ENCODE measurements around the gene VRK1. TPM values are rescaled to one million over a fixed set of nuclear protein-coding genes. Genes with fewer than 3 reads are reported as not detected.

The VRK1 gene
- polyA plus RNA-seq, 1 experiment, result 3.7 TPM

DNA sequence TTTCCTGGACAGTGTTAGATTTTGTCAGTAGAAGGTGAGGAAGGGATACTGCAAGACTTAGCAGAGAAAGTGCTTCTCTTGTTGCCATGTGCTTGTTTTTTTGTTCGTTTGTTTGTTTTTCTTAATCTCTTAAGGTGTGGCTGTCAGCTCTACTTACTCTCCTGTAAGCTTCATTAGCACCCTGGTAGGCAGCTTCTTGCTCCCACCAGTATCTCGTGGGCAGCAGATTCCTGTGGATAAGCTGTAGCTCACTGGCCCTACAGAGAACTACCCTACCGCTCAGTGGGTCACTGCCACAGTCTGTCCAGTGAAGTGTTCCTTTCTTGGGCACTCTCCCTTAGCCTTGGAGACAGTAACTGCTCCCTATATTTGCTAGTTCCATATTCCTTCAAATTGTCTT is 30.1 kb downstream of the VRK1 start:
- ChIA-PET CTCF (interaction anchor here (1.1 to 1.3 kb wide), 3 partner anchors 26 to 27 kb away, joined by 3 read pairs; no protein-coding TSS in a partner anchor), POLR2A (no interaction called here)
- DNase-seq (ENCODE audit: low read depth), result no peak
- H3K27me3 ChIP-seq (ENCODE audit: control insufficient read depth, insufficient read depth, low read length), result no peaks in the 10 kb centered on the region
- no peak overlapping the region for H3K4me3 ChIP-seq (ENCODE audit: low read depth, low read length)
- no peaks in the 10 kb centered on the region for H3K36me3 ChIP-seq (ENCODE audit: control insufficient read depth, insufficient read depth, low read length)
- TF ChIP-seq, protein P1, sequence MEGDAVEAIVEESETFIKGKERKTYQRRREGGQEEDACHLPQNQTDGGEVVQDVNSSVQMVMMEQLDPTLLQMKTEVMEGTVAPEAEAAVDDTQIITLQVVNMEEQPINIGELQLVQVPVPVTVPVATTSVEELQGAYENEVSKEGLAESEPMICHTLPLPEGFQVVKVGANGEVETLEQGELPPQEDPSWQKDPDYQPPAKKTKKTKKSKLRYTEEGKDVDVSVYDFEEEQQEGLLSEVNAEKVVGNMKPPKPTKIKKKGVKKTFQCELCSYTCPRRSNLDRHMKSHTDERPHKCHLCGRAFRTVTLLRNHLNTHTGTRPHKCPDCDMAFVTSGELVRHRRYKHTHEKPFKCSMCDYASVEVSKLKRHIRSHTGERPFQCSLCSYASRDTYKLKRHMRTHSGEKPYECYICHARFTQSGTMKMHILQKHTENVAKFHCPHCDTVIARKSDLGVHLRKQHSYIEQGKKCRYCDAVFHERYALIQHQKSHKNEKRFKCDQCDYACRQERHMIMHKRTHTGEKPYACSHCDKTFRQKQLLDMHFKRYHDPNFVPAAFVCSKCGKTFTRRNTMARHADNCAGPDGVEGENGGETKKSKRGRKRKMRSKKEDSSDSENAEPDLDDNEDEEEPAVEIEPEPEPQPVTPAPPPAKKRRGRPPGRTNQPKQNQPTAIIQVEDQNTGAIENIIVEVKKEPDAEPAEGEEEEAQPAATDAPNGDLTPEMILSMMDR (IDR thresholded peaks at IDR 0.05; ENCODE audit: insufficient read depth, low read depth, low read length), result no peak

DNA sequence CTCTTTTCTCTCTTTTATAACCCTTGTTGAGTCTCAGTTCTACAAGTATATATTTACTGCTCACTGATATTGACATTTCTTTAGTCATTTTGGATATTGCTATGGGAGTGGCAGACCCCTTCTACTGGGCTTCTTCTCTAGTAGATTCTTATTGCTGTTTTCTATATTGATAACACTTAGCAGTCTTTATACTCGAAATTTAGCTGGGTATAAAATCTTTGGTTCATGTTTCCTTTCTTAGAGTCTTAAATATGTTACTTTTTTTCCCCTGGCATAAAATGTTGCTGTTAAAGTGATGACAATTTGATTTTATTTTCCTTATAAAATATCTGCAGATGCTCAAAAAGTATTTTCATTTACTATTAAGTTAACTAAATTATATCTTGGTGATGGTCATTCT is 32.6 kb downstream of the VRK1 start:
- Histone ChIP-seq H3K27me3 (ENCODE audit: control insufficient read depth, insufficient read depth, low read length) (no peaks in the 10 kb centered on the region), H3K4me3 (ENCODE audit: low read depth, low read length) (no peak overlapping the region), H3K36me3 (ENCODE audit: control insufficient read depth, insufficient read depth, low read length) (no peaks in the 10 kb centered on the region)
- ChIA-PET POLR2A (no interaction called here), CTCF (interaction anchor here (0.8 kb wide), 1 partner anchor 19 kb away, joined by 4 read pairs; no protein-coding TSS in a partner anchor)
- TF ChIP-seq, protein P1 (IDR thresholded peaks at IDR 0.05; ENCODE audit: insufficient read depth, low read depth, low read length), result no peak
- DNase-seq (ENCODE audit: low read depth), result no peak

DNA sequence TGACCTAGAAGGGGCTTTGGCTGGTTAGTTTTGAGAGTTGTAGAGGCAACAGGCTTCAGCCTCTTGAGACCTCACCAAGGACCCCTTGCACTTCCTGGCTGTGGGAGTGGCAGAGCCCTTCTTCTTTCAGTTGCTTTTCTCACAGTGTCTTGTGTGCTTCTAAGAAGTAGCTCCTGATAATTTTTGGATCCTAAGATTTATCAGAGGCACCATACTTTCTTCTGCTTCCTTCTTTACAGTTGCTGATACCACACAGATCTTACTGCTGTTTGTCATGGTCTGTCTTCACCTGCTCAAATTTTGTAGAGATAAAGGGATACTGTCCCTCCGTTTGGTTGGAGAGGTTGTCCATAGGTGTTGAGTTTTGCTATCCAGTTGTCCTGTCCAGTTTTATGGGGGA is 33.8 kb downstream of the VRK1 start:
- Histone ChIP-seq H3K36me3 (ENCODE audit: control insufficient read depth, insufficient read depth, low read length) (no peaks in the 10 kb centered on the region), H3K4me3 (ENCODE audit: low read depth, low read length) (no peak overlapping the region), H3K27me3 (ENCODE audit: control insufficient read depth, insufficient read depth, low read length) (no peaks in the 10 kb centered on the region)
- ChIA-PET POLR2A (interaction anchor here (0.6 kb wide), 2 partner anchors 91 to 254 kb away, joined by 3 read pairs; no protein-coding TSS in a partner anchor), CTCF (interaction anchor here (1.1 to 2.4 kb wide), 2 partner anchors 22 to 32 kb away, joined by 3 to 7 read pairs; no protein-coding TSS in a partner anchor)
- TF ChIP-seq, protein P1 (IDR thresholded peaks at IDR 0.05; ENCODE audit: insufficient read depth, low read depth, low read length), result no peak
- DNase-seq (ENCODE audit: low read depth), result no peak

DNA sequence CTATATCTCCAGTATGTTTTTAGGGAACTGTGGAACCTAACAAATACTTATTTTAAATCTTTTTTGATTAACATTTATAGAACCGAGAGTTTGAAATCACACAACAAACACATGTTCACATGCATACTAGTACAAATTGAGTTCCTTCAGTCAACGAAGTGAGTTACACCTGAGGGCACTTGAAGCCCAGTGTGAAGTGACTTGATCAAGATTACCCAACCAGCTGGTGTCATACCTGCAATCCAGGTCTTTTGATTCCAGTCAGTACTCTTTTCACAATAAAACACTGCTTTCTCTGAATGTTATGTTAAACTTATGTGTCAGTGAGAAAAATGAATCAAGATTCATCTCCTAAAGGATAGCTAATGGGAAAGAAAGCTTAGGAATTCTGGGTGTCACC is 35.2 kb downstream of the VRK1 start:
- CTCF ChIA-PET, result interaction anchor here (0.8 to 2.4 kb wide), 3 partner anchors 18 to 24 kb away, joined by 3 to 7 read pairs (median 4); no protein-coding TSS in a partner anchor
- POLR2A ChIA-PET, result no interaction called here
- TF ChIP-seq, protein P1 (IDR thresholded peaks at IDR 0.05; ENCODE audit: insufficient read depth, low read depth, low read length), result no peak
- Histone ChIP-seq H3K4me3 (ENCODE audit: low read depth, low read length) (no peak overlapping the region), H3K27me3 (ENCODE audit: control insufficient read depth, insufficient read depth, low read length) (no peaks in the 10 kb centered on the region), H3K36me3 (ENCODE audit: control insufficient read depth, insufficient read depth, low read length) (no peaks in the 10 kb centered on the region)
- DNase-seq (ENCODE audit: low read depth), result no peak

DNA sequence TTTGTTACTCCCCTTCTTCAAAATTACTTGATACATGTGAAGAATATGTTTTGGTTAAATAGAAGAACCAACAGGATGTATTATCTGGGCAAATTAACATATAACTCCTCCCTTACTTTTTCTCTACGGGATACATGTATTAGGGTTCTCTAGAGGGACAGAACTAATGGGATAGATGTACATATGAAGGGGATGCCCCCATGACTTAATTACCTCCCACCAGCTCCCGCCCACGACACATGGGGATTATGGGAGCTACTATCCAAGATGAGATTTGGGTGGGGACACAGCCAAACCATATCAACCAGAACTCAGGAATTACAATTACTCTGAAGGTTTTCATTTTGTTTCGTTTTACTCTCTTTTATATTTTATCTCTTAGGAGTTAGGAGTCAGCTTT is 41.3 kb downstream of the VRK1 start:
- ChIA-PET POLR2A (no interaction called here), CTCF (interaction anchor here (0.6 kb wide), 1 partner anchor 98 kb away, joined by 3 read pairs; no protein-coding TSS in a partner anchor)
- H3K36me3 ChIP-seq (ENCODE audit: control insufficient read depth, insufficient read depth, low read length), result no peaks in the 10 kb centered on the region
- TF ChIP-seq, protein P1 (IDR thresholded peaks at IDR 0.05; ENCODE audit: insufficient read depth, low read depth, low read length), result no peak
- no peak overlapping the region for H3K4me3 ChIP-seq (ENCODE audit: low read depth, low read length)
- H3K27me3 ChIP-seq (ENCODE audit: control insufficient read depth, insufficient read depth, low read length), result no peaks in the 10 kb centered on the region
- DNase-seq (ENCODE audit: low read depth), result no peak

Measured in BJ (cell line).